D721Med (cell line): ENCODE measurements around the gene CSRNP3.

Source experiments
- DNase-seq: peaks from one replicate; pipeline ENCODE4 v3.0.0; 2011; ENCODE audit warnings: low spot score; ENCODE audit not compliant: insufficient read length
- FAIRE-seq: peaks from 2 replicates; lab custom pipeline; 2011; peaks lifted over from hg19 to GRCh38; lab: Jason Lieb, UNC
- CTCF ChIP-seq: IDR thresholded peaks from 2 replicates; pipeline ENCODE4 v1.5.1; 2012; ENCODE audit warnings: mild to moderate bottlenecking, control low read depth; ENCODE audit not compliant: insufficient read depth; ENCODE audit errors: missing control alignments

CSRNP3 gene

GRCh38 chr2:165698444-165698884 lies 229.0 kb downstream of the CSRNP3 start:
- DNase-seq (no peak), FAIRE-seq (peak; percentile 85)
- peak; percentile 77 for TF ChIP-seq CTCF

GRCh38 chr2:165699946-165700345 lies 230.4 kb downstream of the CSRNP3 start:
- FAIRE-seq (no peak), DNase-seq (no peak)
- no peak for TF ChIP-seq CTCF

- no peak for TF ChIP-seq CTCF
- FAIRE-seq (no peak), DNase-seq (no peak)
These were observed 231.0 kb downstream of the CSRNP3 start for GRCh38 chr2:165700531-165700930.

GRCh38 chr2:165701147-165701546 lies 231.6 kb downstream of the CSRNP3 start:
- FAIRE-seq (no peak), DNase-seq (no peak)
- TF ChIP-seq CTCF = no peak

GRCh38 chr2:165706960-165707487 lies 237.5 kb downstream of the CSRNP3 start:
- DNase-seq (no peak), FAIRE-seq (no peak)
- no peak for TF ChIP-seq CTCF

GRCh38 chr2:165716091-165716490 lies 246.6 kb downstream of the CSRNP3 start:
- no peak for TF ChIP-seq CTCF
- DNase-seq (no peak), FAIRE-seq (no peak)

GRCh38 chr2:165718610-165719210 lies 249.2 kb downstream of the CSRNP3 start:
- DNase-seq (no peak), FAIRE-seq (no peak)
- TF ChIP-seq CTCF = no peak
